A549 treated with dexamethasone at 1 μM for 4 hours (cell line): Measurements from ENCODE around the gene TMED9. TPM values are rescaled to one million over a fixed set of nuclear protein-coding genes. Genes with fewer than 3 reads are reported as not detected.

ENCODE experiments used
- total RNA-seq: library from RNA; stranded (reverse); fragments of 200-300 nt; extraction: Qiagen RNA extraction; gene quantifications from 5 replicates; pipeline ENCODE4 v1.2.3, GENCODE V29; 2022

The TMED9 gene
- total RNA-seq: 234 to 317 TPM (median 245 TPM) in 5 replicates

GRCh38 chr5:177592010-177592834, at the start of gene TMED9:
Gene TMED9, plus strand, starts transcription at chr5:177592203. Its CDS starts 12 bp downstream, at chr5:177592215.

GRCh38 chr5:177554474-177555111, 37.4 kb upstream of the TMED9 start, which contains the start of gene FAM193B:
Gene FAM193B, minus strand, starts transcription at chr5:177554563. Its CDS starts 105 bp downstream, at chr5:177554458.

GRCh38 chr5:177599731-177600507, 7.9 kb downstream of the TMED9 start, which contains the start of gene B4GALT7:
Gene B4GALT7, plus strand, starts transcription at chr5:177600132. Its CDS starts 79 bp downstream, at chr5:177600211.

Other genes starting within 250 kb of the TMED9 start
- 200 to 231 TPM (median 213 TPM) in 5 replicates for gene LMAN2, start 240.5 kb upstream of the TMED9 start, total RNA-seq
- gene RGS14, start 234.3 kb upstream of the TMED9 start, total RNA-seq: 4.1 to 6.2 TPM (median 4.7 TPM) in 5 replicates
- gene SLC34A1, start 207.8 kb upstream of the TMED9 start, total RNA-seq: not detected in 5 replicates
- gene PFN3, start 191.5 kb upstream of the TMED9 start, total RNA-seq: not detected in 5 replicates
- gene F12, start 182.6 kb upstream of the TMED9 start, total RNA-seq: 14.4 to 21.3 TPM (median 19.4 TPM) in 5 replicates
- 17.2 to 26.5 TPM (median 25.4 TPM) in 5 replicates for gene GRK6, start 165.5 kb upstream of the TMED9 start, total RNA-seq
- 13.0 to 28.8 TPM (median 25.0 TPM) in 5 replicates for gene PRR7, start 145.4 kb upstream of the TMED9 start, total RNA-seq
- 49.5 to 81.7 TPM (median 75.9 TPM) in 5 replicates for gene DBN1, start 118.6 kb upstream of the TMED9 start, total RNA-seq
- 68.9 to 94.5 TPM (median 82.0 TPM) in 5 replicates for gene PDLIM7, start 94.6 kb upstream of the TMED9 start, total RNA-seq
- gene DOK3, start 82.4 kb upstream of the TMED9 start, total RNA-seq: 1.8 to 5.4 TPM (median 3.9 TPM) in 5 replicates
- 77.4 to 99.6 TPM (median 94.7 TPM) in 5 replicates for gene DDX41, start 75.2 kb upstream of the TMED9 start, total RNA-seq
- gene FAM193B, start 37.6 kb upstream of the TMED9 start, total RNA-seq: 14.0 to 33.5 TPM (median 31.7 TPM) in 5 replicates
- gene B4GALT7, start 7.9 kb downstream of the TMED9 start, total RNA-seq: 18.6 to 27.3 TPM (median 25.4 TPM) in 5 replicates
- 0.34 TPM in 1 of 5 replicates, not detected in the others for gene FAM153A, start 190.7 kb downstream of the TMED9 start, total RNA-seq